HepG2 (cell line): ENCODE results near the gene BMP8A. TPM values are rescaled to one million over a fixed set of nuclear protein-coding genes. Genes with fewer than 3 reads are reported as not detected.

Experiments used
- ATAC-seq: fragments of 200-7000 bp; cut with Tn5 transposase; 3 replicates; pipeline ENCODE4 v1.9.1; 2020; ENCODE audit warnings: mild to moderate bottlenecking, moderate library complexity
- BruUV-seq: library from RNA; stranded (reverse); fragments of 400-500 nt; replicated peaks from 2 replicates; lab custom pipeline; 2021; lab: Mats Ljungman, UMichigan
- CTCF ChIA-PET: fragments of 300-600 bp; formaldehyde crosslinking; extraction: SDS; loops from one replicate; lab custom pipeline; 2021; ENCODE audit warnings: low total read pairs, inconsistent platforms, low intra/inter-chr PET ratio; lab: Yijun Ruan, JAX
- POLR2A ChIA-PET: fragments of 350-600 bp; sonication (Branson Sonifier 250); formaldehyde crosslinking; loops from one replicate; lab custom pipeline; 2020; ENCODE audit warnings: antibody characterized with exemption, inconsistent platforms; lab: Yijun Ruan, JAX
- DNase-seq: peaks from one replicate; pipeline ENCODE4 v3.0.0-alpha.2; 2015; ENCODE audit warnings: low spot score
- FAIRE-seq: peaks from 3 replicates; lab custom pipeline; 2011; peaks lifted over from hg19 to GRCh38; lab: Jason Lieb, UNC
- H2AFZ ChIP-seq: one replicate; pipeline ENCODE4 v1.6.1; 2011; ENCODE audit warnings: low read length, inconsistent platforms
- H3K27ac ChIP-seq: fragments of 300-600 bp; 3 replicates; pipeline ENCODE4 v1.8.0; 2011; ENCODE audit warnings: mixed run types, mild to moderate bottlenecking, mixed read lengths, low read length, inconsistent platforms; ENCODE audit not compliant: insufficient read depth; ENCODE audit errors: extremely low read length
- H3K27me3 ChIP-seq, 2 experiments: fragments of 200-600 bp in 1 of 2; 2 replicates in 1 of 2; 3 replicates in 1 of 2; pipeline versions ENCODE4 v1.6.0 to v1.8.0; 2011; ENCODE audit warnings: low read length in 2 of 2, mild to moderate bottlenecking in 2 of 2, moderate library complexity in 2 of 2, inconsistent platforms in 1 of 2; ENCODE audit not compliant: insufficient read depth in 2 of 2, control insufficient read depth in 1 of 2
- H3K36me3 ChIP-seq, 2 experiments: fragments of 200-600 bp in 1 of 2; replicated peaks in 1 of 2; 2 replicates in 1 of 2; 3 replicates in 1 of 2; pipeline versions ENCODE4 v1.5.1 to v1.8.0; 2011; ENCODE audit warnings: low read length in 2 of 2, inconsistent platforms in 1 of 2; ENCODE audit not compliant: insufficient read depth in 2 of 2, control insufficient read depth in 1 of 2
- H3K4me1 ChIP-seq: 2 replicates; pipeline ENCODE4 v1.5.1; 2012; ENCODE audit warnings: low read length, inconsistent platforms; ENCODE audit not compliant: insufficient read depth
- H3K4me2 ChIP-seq: 2 replicates; pipeline ENCODE4 v1.6.0; 2011; ENCODE audit warnings: low read depth, low read length, inconsistent platforms
- H3K4me3 ChIP-seq, 3 experiments: fragments of 200-600 bp in 1 of 3; sonication (generic), shearing (Covaris generic) in 1 of 3; replicated peaks in 1 of 3; 2 replicates each; pipeline ENCODE4 v1.5.1; 2011 to 2016; ENCODE audit warnings: low read length in 3 of 3, inconsistent platforms in 2 of 3, low read depth in 2 of 3, mild to moderate bottlenecking in 2 of 3, control low read depth in 1 of 3, mixed read lengths in 1 of 3; ENCODE audit not compliant: insufficient read depth in 1 of 3
- H3K79me2 ChIP-seq: one replicate; pipeline ENCODE4 v1.6.1; 2011; ENCODE audit warnings: low read length, inconsistent platforms; ENCODE audit not compliant: insufficient read depth
- H3K9ac ChIP-seq: 2 replicates; pipeline ENCODE4 v1.6.0; 2011; ENCODE audit warnings: mild to moderate bottlenecking, low read depth, low read length, inconsistent platforms; ENCODE audit not compliant: insufficient read depth
- H3K9me3 ChIP-seq: 2 replicates; pipeline ENCODE4 v1.5.1; 2012; ENCODE audit warnings: mild to moderate bottlenecking, low read length
- H4K20me1 ChIP-seq: 2 replicates; pipeline ENCODE4 v1.6.0; 2011; ENCODE audit warnings: inconsistent platforms, mild to moderate bottlenecking, low read length, moderate library complexity; ENCODE audit not compliant: insufficient read depth
- NPAS2 ChIP-seq: sonication (generic); formaldehyde crosslinking; IDR thresholded peaks from 2 replicates; pipeline ENCODE4 v1.8.0; 2022; ENCODE audit warnings: mild to moderate bottlenecking, missing genetic modification reagents, borderline replicate concordance
- ZNF235 ChIP-seq: sonication (generic); formaldehyde crosslinking; IDR thresholded peaks from 2 replicates; pipeline ENCODE4 v1.8.1; 2023; ENCODE audit warnings: mild to moderate bottlenecking, missing genetic modification reagents, borderline replicate concordance
- ZNF557 ChIP-seq: sonication (generic); formaldehyde crosslinking; IDR thresholded peaks from 2 replicates; pipeline ENCODE4 v1.4.0; 2020; ENCODE audit warnings: missing genetic modification reagents
- ZNF816 ChIP-seq: sonication (generic); formaldehyde crosslinking; IDR thresholded peaks from 2 replicates; pipeline ENCODE4 v1.8.0; 2022; ENCODE audit warnings: missing genetic modification reagents, mild to moderate bottlenecking, borderline replicate concordance
- WGBS: methylation state at CpG from one replicate; pipeline ENCODE4 v1.1.6; 2017; ENCODE audit warnings: low lambda C conversion rate; 5-methylcytosine and 5-hydroxymethylcytosine counted together
- in situ Hi-C: cut with HindIII; loops from 2 replicates; pipeline ENCODE4 v1.10.0; 2017; ENCODE audit warnings: low pct_unique_long_range_greater_than_20kb; ENCODE audit not compliant: extremely low pct_ligation_motif_present
- intact Hi-C: fragments of 100-400 bp; cut with micrococcal nuclease; formaldehyde crosslinking; loops from one replicate; pipeline ENCODE4 v1.10.0; 2022; ENCODE audit not compliant: unreplicated experiment
- polyA plus RNA-seq, 8 experiments: library from polyadenylated mRNA; depleted of rRNA in 3 of 8; stranded (reverse) in 7 of 8; unstranded in 1 of 8; fragments of >200 nt; fragmentation: Illumina TruSeq in 4 of 8; extraction: Trizol in 4 of 8; gene quantifications; 2 replicates each; pipeline versions ENCODE4 v1.2.1 to v1.2.3, GENCODE V29; 2011 to 2016; ENCODE audit warnings: low read depth in 4 of 8, missing spikeins in 1 of 8, mixed read lengths in 1 of 8; ENCODE audit not compliant: insufficient read depth in 1 of 8
- total RNA-seq, 5 experiments: library from RNA; depleted of rRNA; stranded (reverse); fragments of >200 nt; fragmentation: Illumina TruSeq; extraction: Trizol; gene quantifications; 2 replicates each; pipeline ENCODE4 v1.2.3, GENCODE V29; 2016; ENCODE audit warnings: low read depth in 1 of 5
- TF ChIP-seq, protein P1 (sequence below): sonication (generic); formaldehyde crosslinking; IDR thresholded peaks from 2 replicates; pipeline ENCODE4 v1.4.0; 2020; ENCODE audit warnings: mild to moderate bottlenecking, missing genetic modification reagents
- TF ChIP-seq, protein P2 (sequence below): IDR thresholded peaks from 2 replicates; pipeline ENCODE4 v1.6.1; 2016; ENCODE audit warnings: low read depth, control low read depth

The BMP8A gene
- total and polyA plus RNA-seq, 2 of the 13 experiments (the other 11 are each of a cell fraction or from before 2014, with no cell fraction given) = 0.05 TPM; not detected in 1

DNA sequence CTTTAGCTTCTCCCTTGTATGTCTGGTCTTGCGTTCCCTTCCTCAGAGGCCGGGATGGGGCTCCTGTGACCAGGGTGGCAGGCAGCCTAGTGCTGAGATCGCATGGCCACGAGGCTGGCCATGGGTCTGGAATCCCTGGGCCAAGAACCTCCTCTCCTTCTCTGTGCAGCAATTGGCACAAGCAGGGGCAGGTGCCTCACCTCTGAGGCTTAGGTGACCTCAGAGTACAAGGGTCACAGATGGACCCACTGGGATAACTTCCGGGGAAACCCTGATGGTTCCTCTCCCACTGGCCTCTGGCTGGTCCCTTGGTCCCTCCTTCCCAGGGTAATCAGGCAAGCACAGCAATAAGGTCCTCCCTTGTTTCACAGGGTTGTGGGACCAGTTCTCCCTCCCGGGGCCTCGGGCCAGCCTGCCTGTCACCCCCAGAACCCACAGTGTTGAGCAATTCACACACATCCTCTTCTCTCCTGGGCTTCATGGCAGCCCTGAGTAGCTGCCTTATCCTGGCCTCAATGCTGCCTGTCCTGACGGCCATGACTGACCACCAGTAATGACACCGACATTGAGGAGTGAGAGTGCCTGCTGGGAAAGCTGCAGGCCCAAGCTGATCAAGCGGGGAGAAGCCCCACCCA is 38.6 kb downstream of the BMP8A start (continued):
- TF ChIP-seq, protein P1, sequence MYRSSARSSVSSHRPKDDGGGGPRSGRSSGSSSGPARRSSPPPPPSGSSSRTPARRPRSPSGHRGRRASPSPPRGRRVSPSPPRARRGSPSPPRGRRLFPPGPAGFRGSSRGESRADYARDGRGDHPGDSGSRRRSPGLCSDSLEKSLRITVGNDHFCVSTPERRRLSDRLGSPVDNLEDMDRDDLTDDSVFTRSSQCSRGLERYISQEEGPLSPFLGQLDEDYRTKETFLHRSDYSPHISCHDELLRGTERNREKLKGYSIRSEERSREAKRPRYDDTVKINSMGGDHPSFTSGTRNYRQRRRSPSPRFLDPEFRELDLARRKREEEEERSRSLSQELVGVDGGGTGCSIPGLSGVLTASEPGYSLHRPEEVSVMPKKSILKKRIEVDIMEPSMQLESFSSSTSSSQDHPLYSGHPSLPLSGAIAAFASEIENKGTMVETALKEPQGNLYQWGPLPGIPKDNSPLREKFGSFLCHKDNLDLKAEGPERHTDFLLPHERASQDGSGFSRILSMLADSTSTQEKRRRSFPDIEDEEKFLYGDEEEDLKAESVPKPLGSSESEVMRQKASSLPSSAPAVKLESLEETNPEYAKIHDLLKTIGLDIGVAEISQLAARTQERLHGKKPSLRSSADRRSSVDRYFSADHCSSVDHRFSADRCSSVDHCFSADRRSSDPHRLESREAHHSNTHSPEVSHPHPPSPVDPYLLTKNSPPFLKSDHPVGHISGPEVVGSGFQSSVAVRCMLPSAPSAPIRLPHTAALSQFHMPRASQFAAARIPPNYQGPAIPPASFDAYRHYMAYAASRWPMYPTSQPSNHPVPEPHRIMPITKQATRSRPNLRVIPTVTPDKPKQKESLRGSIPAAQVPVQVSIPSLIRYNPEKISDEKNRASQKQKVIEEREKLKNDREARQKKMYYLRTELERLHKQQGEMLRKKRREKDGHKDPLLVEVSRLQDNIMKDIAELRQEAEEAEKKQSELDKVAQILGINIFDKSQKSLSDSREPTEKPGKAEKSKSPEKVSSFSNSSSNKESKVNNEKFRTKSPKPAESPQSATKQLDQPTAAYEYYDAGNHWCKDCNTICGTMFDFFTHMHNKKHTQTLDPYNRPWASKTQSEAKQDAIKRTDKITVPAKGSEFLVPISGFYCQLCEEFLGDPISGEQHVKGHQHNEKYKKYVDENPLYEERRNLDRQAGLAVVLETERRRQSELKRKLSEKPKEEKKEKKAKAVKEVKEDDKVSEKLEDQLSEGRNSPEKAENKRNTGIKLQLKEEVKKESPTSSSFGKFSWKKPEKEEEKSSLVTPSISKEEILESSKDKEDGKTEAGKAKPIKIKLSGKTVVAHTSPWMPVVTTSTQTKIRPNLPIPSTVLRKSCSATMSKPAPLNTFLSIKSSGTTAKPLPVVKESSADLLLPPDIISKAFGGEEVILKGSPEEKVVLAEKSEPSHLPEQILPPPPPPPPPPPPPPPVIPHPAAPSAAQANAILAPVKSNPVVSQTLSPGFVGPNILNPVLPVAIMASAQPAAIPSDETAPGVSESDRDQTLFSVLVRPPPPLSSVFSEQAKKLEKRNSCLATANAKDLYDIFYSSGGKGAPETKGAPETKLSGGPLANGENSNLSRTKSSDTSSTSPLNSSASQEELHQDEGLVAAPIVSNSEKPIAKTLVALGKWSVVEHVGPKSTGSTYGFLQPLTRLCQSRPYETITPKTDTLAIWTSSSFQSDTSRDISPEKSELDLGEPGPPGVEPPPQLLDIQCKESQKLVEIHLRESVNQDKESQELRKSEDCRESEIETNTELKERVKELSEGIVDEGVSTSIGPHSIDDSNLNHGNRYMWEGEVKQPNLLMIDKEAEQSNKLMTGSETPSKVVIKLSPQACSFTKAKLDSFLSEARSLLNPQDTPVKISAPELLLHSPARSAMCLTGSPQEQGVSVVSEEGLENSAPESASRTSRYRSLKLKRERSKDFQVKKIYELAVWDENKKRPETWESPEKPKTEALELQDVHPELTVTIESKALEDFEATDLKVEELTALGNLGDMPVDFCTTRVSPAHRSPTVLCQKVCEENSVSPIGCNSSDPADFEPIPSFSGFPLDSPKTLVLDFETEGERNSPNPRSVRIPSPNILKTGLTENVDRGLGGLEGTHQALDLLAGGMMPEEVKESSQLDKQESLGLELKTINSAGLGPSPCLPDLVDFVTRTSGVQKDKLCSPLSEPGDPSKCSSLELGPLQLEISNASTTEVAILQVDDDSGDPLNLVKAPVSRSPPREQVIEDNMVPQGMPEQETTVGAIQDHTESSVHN = no peak

DNA sequence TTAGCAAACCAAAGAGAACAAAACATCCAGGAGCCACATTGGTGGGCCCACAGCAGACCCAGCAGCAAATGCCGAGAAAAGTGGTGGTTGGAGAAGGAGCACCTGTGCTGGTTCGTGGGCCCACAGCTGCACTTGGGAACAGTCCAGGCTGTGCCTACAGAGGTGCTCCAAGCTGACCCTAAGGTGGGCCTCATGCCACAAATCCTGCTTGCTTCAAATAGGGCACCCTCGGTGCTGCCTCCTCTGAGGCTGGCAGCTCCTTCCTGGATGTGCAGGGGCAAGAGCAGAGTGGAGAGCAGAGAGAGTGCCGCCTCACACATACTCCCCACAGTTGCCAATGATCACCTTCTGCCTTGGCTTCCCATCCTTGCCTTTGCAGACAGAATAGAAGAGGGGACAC is 40.1 kb downstream of the BMP8A start:
- no peak overlapping the region for H2AFZ ChIP-seq
- WGBS = 100% methylated on average over 2 of the region's 4 CpGs
- no peak for ATAC-seq
- TF ChIP-seq, protein P2, sequence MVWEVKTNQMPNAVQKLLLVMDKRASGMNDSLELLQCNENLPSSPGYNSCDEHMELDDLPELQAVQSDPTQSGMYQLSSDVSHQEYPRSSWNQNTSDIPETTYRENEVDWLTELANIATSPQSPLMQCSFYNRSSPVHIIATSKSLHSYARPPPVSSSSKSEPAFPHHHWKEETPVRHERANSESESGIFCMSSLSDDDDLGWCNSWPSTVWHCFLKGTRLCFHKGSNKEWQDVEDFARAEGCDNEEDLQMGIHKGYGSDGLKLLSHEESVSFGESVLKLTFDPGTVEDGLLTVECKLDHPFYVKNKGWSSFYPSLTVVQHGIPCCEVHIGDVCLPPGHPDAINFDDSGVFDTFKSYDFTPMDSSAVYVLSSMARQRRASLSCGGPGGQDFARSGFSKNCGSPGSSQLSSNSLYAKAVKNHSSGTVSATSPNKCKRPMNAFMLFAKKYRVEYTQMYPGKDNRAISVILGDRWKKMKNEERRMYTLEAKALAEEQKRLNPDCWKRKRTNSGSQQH = no peak
- TF ChIP-seq ZNF235 (CRISPR knock-in tag) (no peak), ZNF557 (CRISPR knock-in tag) (no peak), NPAS2 (CRISPR knock-in tag) (no peak), ZNF816 (CRISPR knock-in tag) (no peak)
- TF ChIP-seq, all 625 proteins: peak for 0
- no peak overlapping the region for H3K27ac ChIP-seq
- intact Hi-C loops = loop anchor here (10.0 kb wide), 1 partner anchor 67 kb away; no protein-coding TSS in a partner anchor
- ChIA-PET CTCF (no interaction called here), POLR2A (no interaction called here)
- no peaks in the 10 kb centered on the region for H3K79me2 ChIP-seq
- BruUV-seq = no TSS peak
- no peaks in the 10 kb centered on the region for H4K20me1 ChIP-seq
- DNase-seq = no peak
- no peaks in the 10 kb centered on the region for H3K9me3 ChIP-seq
- FAIRE-seq = no peak
- in situ Hi-C loops = loop anchor here (25.0 kb wide), 1 partner anchor 444 kb away; no protein-coding TSS in a partner anchor
- H3K36me3 ChIP-seq = no peaks in the 10 kb centered on the region
- no peak overlapping the region for H3K4me2 ChIP-seq
- no peaks in the 10 kb centered on the region for H3K4me1 ChIP-seq
- H3K27me3 ChIP-seq = no peaks in the 10 kb centered on the region
- H3K4me3 ChIP-seq = no peak overlapping the region
- no peak overlapping the region for H3K9ac ChIP-seq
